HG03159 (cell line): Measurements from ENCODE around the gene MARCHF4.

Experiments used
- ATAC-seq: cut with Tn5 transposase; IDR thresholded peaks from one replicate; pipeline ENCODE4 v1.9.1; 2021; ENCODE audit warnings: mild to moderate bottlenecking, moderate library complexity; ENCODE audit not compliant: unreplicated experiment

Gene MARCHF4

GRCh38 chr2:216352653-216353270 lies 19.5 kb downstream of the MARCHF4 start:
- no peak for ATAC-seq

- no peak for ATAC-seq
Measured at GRCh38 chr2:216351172-216351925, 20.9 kb downstream of the MARCHF4 start.

- ATAC-seq, result no peak
Measured at GRCh38 chr2:216350214-216350791, 22.0 kb downstream of the MARCHF4 start.

- ATAC-seq, result no peak
Measured at GRCh38 chr2:216349366-216349765, 22.9 kb downstream of the MARCHF4 start.

GRCh38 chr2:216348756-216349308 lies 23.5 kb downstream of the MARCHF4 start:
- no peak for ATAC-seq

- no peak for ATAC-seq
Measured at GRCh38 chr2:216346781-216347180, 25.5 kb downstream of the MARCHF4 start.

DNA sequence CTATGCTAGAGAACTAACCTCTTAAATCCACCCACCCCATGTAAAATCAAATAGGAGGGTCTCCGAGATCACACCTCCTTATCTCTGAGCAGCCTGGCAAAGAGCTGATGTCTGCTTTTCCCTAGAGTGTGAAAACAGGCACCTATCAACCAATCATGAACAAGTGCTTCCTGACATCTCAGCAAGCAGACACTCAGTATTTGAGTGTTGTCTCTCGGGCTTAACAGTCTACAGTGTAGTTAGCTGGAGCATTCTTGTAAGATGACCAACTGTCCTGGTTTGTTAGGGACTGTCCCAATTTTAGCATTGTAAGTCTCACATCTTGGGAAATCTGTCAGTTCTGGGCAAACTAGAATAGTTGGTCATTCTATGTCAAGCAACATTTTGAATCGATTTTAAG lies 26.4 kb downstream of the MARCHF4 start:
- no peak for ATAC-seq

GRCh38 chr2:216344950-216345300 lies 27.4 kb downstream of the MARCHF4 start:
- no peak for ATAC-seq

DNA sequence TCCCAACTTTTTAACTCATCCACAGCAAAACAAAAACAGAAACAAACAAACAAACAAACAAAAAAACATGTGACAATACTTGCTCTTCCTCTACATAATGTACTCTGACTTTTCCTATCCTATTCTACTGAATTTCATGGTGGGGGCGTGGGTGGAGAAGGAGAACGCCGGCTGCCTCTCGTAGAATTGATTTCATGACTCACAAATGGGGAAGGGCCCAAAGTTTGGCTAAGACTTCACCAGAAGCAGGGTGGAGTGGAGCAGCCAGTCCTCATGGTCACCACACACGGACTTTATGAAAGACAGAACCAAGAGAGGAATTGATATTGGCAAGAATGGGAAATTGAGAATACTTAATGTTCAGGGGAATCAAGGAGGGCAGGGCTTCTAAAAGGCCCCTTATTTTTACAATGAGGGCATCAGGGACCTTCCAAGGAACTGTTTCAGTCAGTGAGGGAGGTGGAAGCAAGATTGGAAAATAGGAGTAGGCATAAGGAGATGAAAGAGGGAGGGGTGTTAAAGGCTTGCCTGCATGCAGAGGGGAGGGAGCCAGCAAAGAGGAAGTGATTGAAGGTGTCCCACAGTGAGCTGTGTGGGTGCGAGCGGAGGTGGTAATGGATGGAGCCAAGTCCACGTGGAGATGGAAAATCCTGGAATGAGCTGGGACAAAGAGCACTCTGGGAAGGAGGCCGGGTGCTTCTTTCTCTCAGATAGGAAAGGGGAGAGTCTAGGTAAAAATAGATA lies 27.9 kb downstream of the MARCHF4 start:
- no peak for ATAC-seq

DNA sequence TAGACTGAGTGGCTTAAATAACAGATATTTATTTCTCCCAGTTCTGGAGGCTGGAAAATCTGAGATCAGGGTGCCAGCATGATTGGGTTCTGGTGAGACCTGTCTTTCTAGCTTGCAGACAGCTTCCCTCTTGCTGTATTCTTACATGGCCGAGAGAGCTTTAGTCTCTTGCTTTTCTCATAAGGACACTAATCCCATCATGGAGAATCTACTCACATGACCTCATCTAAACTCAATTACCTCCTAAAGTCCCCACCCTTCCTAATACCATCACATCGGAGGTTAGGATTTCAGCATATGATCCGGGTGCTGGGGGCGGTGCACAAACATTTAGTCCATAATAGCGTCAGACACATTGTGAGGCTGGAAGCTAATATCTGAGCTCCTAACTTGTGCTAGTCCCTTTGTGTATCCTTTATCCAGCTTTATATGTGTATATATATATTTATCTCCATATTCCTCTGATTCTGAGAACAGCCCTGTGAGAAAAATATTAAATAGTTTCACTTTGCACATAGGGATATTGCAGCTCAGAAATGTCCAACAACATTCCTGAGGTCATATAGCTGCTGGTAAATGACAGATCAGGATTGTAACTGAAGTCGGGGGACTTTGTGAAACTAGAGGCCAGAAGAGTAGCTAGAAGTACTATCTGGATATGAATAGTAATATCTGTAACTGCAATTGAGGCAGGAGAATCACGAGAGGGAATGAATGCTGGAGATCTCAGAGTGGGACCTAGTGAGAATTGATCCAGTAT lies 28.9 kb downstream of the MARCHF4 start:
- ATAC-seq, result no peak

- no peak for ATAC-seq
Measured at GRCh38 chr2:216341121-216341520, 31.2 kb downstream of the MARCHF4 start.

DNA sequence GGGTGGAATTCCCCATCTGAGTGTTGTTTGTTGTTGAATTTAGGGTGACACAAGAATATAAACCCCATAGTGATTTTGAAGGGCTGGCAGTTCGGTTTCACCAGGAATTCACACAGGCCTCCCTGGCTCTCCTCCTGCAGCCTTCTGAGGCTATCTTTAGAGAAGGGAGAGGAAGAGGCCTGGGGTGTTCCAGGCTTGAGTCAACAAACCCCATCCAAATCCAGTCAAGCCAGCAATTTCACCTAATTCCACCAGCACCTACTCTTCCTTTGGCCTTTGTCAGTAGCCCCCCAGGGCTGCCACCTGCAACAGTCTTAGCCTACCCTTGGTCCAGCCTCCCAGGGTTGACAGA lies 32.0 kb downstream of the MARCHF4 start:
- no peak for ATAC-seq

DNA sequence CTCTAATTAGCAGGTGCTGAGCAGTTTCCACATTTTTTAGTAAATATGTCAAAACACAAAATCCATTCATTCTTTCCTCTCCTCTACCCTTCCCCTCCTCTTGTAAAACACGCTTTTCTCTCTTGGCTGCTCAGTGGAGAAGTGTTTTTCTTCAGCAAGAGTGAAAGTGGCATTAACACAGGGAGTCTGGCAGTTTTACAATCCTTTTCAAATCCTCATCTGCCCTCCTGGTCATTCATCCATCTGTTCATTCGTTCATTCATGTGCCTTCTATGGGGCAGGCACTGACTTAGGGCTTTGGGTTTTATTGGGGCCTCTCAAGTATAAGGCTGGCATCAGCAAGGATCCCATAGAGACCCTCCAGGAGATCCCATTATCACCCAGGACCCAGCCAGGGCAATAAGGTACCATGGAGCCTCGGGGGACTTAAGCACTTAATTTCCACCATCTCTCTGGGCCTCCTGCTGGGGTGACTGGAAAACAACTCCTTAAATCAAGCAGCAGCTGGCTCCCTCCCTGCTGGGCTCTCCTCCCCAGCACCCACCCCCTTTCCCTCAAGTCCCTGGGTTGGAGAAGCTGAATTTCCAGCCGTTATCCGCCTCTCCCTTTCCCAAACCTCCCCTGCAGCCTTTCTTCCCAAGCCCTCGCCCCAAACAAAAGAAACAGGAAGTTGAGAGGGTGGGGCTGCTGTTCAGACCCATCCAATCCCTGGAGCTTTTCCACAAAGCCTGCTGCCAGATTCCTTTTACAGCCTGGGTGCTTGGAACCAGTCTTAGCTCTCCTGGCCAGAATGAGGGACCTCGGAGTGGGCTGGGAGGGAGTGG lies 32.6 kb downstream of the MARCHF4 start:
- ATAC-seq, result no peak

DNA sequence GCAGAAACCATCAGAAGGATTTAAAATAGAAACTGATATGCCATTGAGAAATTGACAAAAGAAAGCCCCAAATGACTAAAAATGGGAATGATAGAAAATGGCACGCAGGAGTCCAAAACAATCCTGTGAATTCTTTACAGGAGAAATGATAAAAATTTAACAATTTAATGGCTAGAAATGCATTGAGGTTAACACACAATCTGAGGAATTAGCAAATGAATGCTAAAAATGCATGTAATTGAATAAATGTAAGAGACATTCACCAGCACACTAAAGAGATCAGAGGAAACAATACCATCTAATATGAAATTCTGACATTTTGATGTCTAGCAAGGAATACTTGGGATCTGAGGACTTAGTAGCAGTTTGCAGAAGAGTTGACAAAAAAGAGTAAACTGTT lies 37.0 kb downstream of the MARCHF4 start:
- no peak for ATAC-seq

- no peak for ATAC-seq
Measured at GRCh38 chr2:216328347-216328746, 43.9 kb downstream of the MARCHF4 start.

GRCh38 chr2:216327447-216327935 lies 44.8 kb downstream of the MARCHF4 start:
- ATAC-seq, result no peak
